Measurements from ENCODE around the gene VGLL4. TPM values are rescaled to one million over a fixed set of nuclear protein-coding genes. Genes with fewer than 3 reads are reported as not detected.

VGLL4 gene
- total and polyA plus RNA-seq, 4 experiments from 2014 or later = 15.1 to 30.3 (median 25.6) TPM

GRCh38 chr3:11563865-11564185 is 79.9 kb downstream of the VGLL4 start:
- Histone ChIP-seq H3K4me3 (ENCODE audit: low read length in 2 of 2) (no peak overlapping the region), H3K9me3 (ENCODE audit: control insufficient read depth in 1 of 2, low read length in 2 of 2) (no peaks in the 10 kb centered on the region), H3K4me1 (ENCODE audit: insufficient read depth, low read length) (no peaks in the 10 kb centered on the region), H3K27ac (ENCODE audit: low read depth, low read length) (no peak overlapping the region), H3K27me3 (ENCODE audit: insufficient read depth, low read length) (no peaks in the 10 kb centered on the region), H3K36me3 (ENCODE audit: insufficient read depth, low read length) (peaks cover 10% of the 10 kb centered on the region)
- peak overlapping the region in 3 of 7 donors; percentile 22 to 82 (median 62) for H3K27ac Mint-ChIP-seq
- H3K27me3 Mint-ChIP-seq = no peaks in the 10 kb centered on the region
- CTCF ChIA-PET (ENCODE audit: partially characterized antibody) = no interaction called here
- DNase-seq = no peak
- POLR2A ChIA-PET (ENCODE audit: partially characterized antibody) = interaction anchor here (1.0 kb wide), 1 partner anchor 13 kb away, joined by 3 read pairs; no protein-coding TSS in a partner anchor
- H3K36me3 Mint-ChIP-seq = peaks cover 12 to 45% of the 10 kb centered on the region in 2 donors
- H3K9me3 Mint-ChIP-seq = no peaks in the 10 kb centered on the region
- intact Hi-C loops (cut with micrococcal nuclease) = no loop called here
- H3K4me1 Mint-ChIP-seq = peaks cover 0 to 3% (median 0%) of the 10 kb centered on the region in 4 donors
- no peak overlapping the region for H3K4me3 Mint-ChIP-seq

DNA sequence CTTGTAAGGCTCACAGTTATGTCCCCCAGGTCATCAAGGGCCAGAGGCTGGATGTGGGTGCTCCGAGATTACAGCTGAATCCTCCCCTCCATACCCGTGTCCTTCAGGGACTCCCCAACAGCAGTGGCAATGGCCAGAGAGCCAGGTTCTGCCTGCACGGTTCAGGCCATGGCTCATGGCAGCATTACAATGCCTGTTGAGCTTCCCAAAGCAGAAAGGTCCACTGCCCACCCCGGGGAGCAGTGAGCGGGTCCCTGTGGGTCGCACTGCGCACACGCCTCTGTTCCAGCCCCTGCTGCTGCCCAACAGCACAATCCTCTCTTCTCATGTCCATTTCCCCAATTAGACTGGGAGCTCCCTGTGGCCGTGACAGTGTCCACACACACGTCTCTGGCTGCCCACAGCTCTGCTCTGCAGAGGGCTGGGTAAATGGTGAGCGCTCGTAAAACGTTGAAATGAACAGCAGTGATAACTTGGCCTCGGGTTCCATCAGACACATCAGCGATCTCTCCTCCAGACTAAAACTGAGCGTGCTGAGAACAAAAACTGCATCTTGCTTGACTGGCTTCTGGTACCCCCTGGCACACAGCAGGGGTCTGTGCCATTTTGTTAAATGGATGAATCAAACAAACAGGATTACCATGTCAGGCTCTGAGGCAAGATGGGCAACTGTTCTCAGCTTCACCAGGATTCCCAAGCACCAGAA is 80.4 kb downstream of the VGLL4 start:
- H3K36me3 Mint-ChIP-seq = peaks cover 12 to 46% of the 10 kb centered on the region in 2 donors
- intact Hi-C loops (cut with micrococcal nuclease) = no loop called here
- H3K27ac ChIP-seq (ENCODE audit: low read depth, low read length) = no peak overlapping the region
- no peaks in the 10 kb centered on the region for H3K27me3 Mint-ChIP-seq
- no peaks in the 10 kb centered on the region for H3K9me3 ChIP-seq (ENCODE audit: control insufficient read depth in 1 of 2, low read length in 2 of 2)
- H3K36me3 ChIP-seq (ENCODE audit: insufficient read depth, low read length) = peaks cover 10% of the 10 kb centered on the region
- no peak overlapping the region for H3K4me3 Mint-ChIP-seq
- H3K4me1 Mint-ChIP-seq = peaks cover 0 to 3% (median 0%) of the 10 kb centered on the region in 4 donors
- H3K27ac Mint-ChIP-seq = peak overlapping the region in 3 of 7 donors; percentile 37 to 82 (median 62)
- no peaks in the 10 kb centered on the region for H3K9me3 Mint-ChIP-seq
- no peak for DNase-seq
- no peaks in the 10 kb centered on the region for H3K27me3 ChIP-seq (ENCODE audit: insufficient read depth, low read length)
- CTCF ChIA-PET (ENCODE audit: partially characterized antibody) = no interaction called here
- H3K4me1 ChIP-seq (ENCODE audit: insufficient read depth, low read length) = no peaks in the 10 kb centered on the region
- H3K4me3 ChIP-seq (ENCODE audit: low read length in 2 of 2) = no peak overlapping the region
- POLR2A ChIA-PET (ENCODE audit: partially characterized antibody) = interaction anchor here (1.0 kb wide), 1 partner anchor 12 kb away, joined by 3 read pairs; no protein-coding TSS in a partner anchor

DNA sequence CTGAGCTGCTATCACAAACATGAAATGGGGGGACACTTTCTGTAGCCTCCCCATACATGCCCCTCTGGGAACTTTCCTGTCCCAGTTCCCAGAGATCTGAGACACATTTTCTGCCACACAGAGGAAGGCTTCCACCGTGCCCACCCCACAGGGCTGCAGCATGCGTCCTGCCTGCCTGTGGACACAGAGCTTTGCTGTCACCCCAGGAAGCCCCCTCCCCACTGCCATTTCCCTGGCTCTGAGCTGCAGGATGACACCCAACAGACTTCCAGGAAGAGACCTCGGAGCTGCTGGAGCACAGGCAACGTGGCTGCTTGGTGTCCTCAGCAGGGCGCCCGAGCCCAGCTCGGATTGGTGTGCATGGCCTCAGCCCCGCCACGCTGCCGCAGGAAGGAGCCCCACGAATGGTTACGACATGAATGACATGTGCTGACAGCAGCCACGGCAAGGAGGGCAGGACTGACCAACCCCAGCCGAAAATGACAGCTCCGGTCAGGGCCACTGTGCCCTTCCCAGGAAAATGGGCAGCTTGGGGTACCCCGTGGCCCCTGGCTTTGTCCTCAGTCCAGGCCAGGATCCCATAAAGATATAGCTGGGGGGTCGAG is 81.3 kb downstream of the VGLL4 start:
- Mint-ChIP-seq H3K4me1 (peaks cover 0 to 7% (median 2%) of the 10 kb centered on the region in 4 donors), H3K9me3 (no peaks in the 10 kb centered on the region), H3K36me3 (peaks cover 21 to 47% of the 10 kb centered on the region in 2 donors), H3K27ac (peak overlapping the region in 2 of 7 donors; percentile 17 to 47), H3K4me3 (no peak overlapping the region), H3K27me3 (no peaks in the 10 kb centered on the region)
- Histone ChIP-seq H3K27me3 (ENCODE audit: insufficient read depth, low read length) (no peaks in the 10 kb centered on the region), H3K36me3 (ENCODE audit: insufficient read depth, low read length) (peaks cover 11% of the 10 kb centered on the region), H3K4me3 (ENCODE audit: low read length in 2 of 2) (no peak overlapping the region), H3K4me1 (ENCODE audit: insufficient read depth, low read length) (no peaks in the 10 kb centered on the region), H3K9me3 (ENCODE audit: control insufficient read depth in 1 of 2, low read length in 2 of 2) (no peaks in the 10 kb centered on the region), H3K27ac (ENCODE audit: low read depth, low read length) (no peak overlapping the region)
- DNase-seq = no peak
- ChIA-PET POLR2A (ENCODE audit: partially characterized antibody) (no interaction called here), CTCF (ENCODE audit: partially characterized antibody) (no interaction called here)
- intact Hi-C loops (cut with micrococcal nuclease) = no loop called here

- Mint-ChIP-seq H3K9me3 (no peaks in the 10 kb centered on the region), H3K27ac (no peak overlapping the region), H3K27me3 (no peaks in the 10 kb centered on the region), H3K4me3 (no peak overlapping the region), H3K36me3 (peaks cover 19 to 55% of the 10 kb centered on the region in 2 donors), H3K4me1 (peaks cover 0 to 7% (median under 1%) of the 10 kb centered on the region in 4 donors)
- H3K36me3 ChIP-seq (ENCODE audit: insufficient read depth, low read length) = peaks cover 19% of the 10 kb centered on the region
- CTCF ChIA-PET (ENCODE audit: partially characterized antibody) = no interaction called here
- no peaks in the 10 kb centered on the region for H3K4me1 ChIP-seq (ENCODE audit: insufficient read depth, low read length)
- no peak overlapping the region for H3K27ac ChIP-seq (ENCODE audit: low read depth, low read length)
- H3K27me3 ChIP-seq (ENCODE audit: insufficient read depth, low read length) = no peaks in the 10 kb centered on the region
- no peaks in the 10 kb centered on the region for H3K9me3 ChIP-seq (ENCODE audit: control insufficient read depth in 1 of 2, low read length in 2 of 2)
- no peak for DNase-seq
- POLR2A ChIA-PET (ENCODE audit: partially characterized antibody) = no interaction called here
- H3K4me3 ChIP-seq (ENCODE audit: low read length in 2 of 2) = no peak overlapping the region
- intact Hi-C loops (cut with micrococcal nuclease) = no loop called here
Observed at GRCh38 chr3:11560746-11561145, 83.0 kb downstream of the VGLL4 start.

GRCh38 chr3:11559816-11560633 is 83.7 kb downstream of the VGLL4 start:
- no peak overlapping the region for H3K4me3 Mint-ChIP-seq
- Histone ChIP-seq H3K9me3 (ENCODE audit: control insufficient read depth in 1 of 2, low read length in 2 of 2) (no peaks in the 10 kb centered on the region), H3K27me3 (ENCODE audit: insufficient read depth, low read length) (no peaks in the 10 kb centered on the region), H3K4me3 (ENCODE audit: low read length in 2 of 2) (no peak overlapping the region), H3K27ac (ENCODE audit: low read depth, low read length) (no peak overlapping the region), H3K4me1 (ENCODE audit: insufficient read depth, low read length) (no peaks in the 10 kb centered on the region), H3K36me3 (ENCODE audit: insufficient read depth, low read length) (peaks cover 19% of the 10 kb centered on the region)
- ChIA-PET POLR2A (ENCODE audit: partially characterized antibody) (no interaction called here), CTCF (ENCODE audit: partially characterized antibody) (no interaction called here)
- peak overlapping the region in 4 of 7 donors; percentile 31 to 82 (median 46) for H3K27ac Mint-ChIP-seq
- H3K9me3 Mint-ChIP-seq = no peaks in the 10 kb centered on the region
- intact Hi-C loops (cut with micrococcal nuclease) = no loop called here
- DNase-seq = no peak
- H3K27me3 Mint-ChIP-seq = no peaks in the 10 kb centered on the region
- peaks cover 22 to 57% of the 10 kb centered on the region in 2 donors for H3K36me3 Mint-ChIP-seq
- peaks cover 0 to 7% (median under 1%) of the 10 kb centered on the region in 4 donors for H3K4me1 Mint-ChIP-seq

- no peak for DNase-seq
- no peaks in the 10 kb centered on the region for H3K4me1 ChIP-seq (ENCODE audit: insufficient read depth, low read length)
- peaks cover 19% of the 10 kb centered on the region for H3K36me3 ChIP-seq (ENCODE audit: insufficient read depth, low read length)
- Mint-ChIP-seq H3K4me3 (no peak overlapping the region), H3K27me3 (no peaks in the 10 kb centered on the region), H3K4me1 (peaks cover 0 to 7% (median under 1%) of the 10 kb centered on the region in 4 donors), H3K9me3 (no peaks in the 10 kb centered on the region), H3K27ac (peak overlapping the region in 1 of 7 donors; percentile 36), H3K36me3 (peaks cover 22 to 65% of the 10 kb centered on the region in 2 donors)
- POLR2A ChIA-PET (ENCODE audit: partially characterized antibody) = interaction anchor here (0.5 kb wide), 1 partner anchor 217 kb away, joined by 4 read pairs; no protein-coding TSS in a partner anchor
- CTCF ChIA-PET (ENCODE audit: partially characterized antibody) = no interaction called here
- intact Hi-C loops (cut with micrococcal nuclease) = no loop called here
- H3K27ac ChIP-seq (ENCODE audit: low read depth, low read length) = no peak overlapping the region
- no peaks in the 10 kb centered on the region for H3K27me3 ChIP-seq (ENCODE audit: insufficient read depth, low read length)
- no peak overlapping the region for H3K4me3 ChIP-seq (ENCODE audit: low read length in 2 of 2)
- H3K9me3 ChIP-seq (ENCODE audit: control insufficient read depth in 1 of 2, low read length in 2 of 2) = no peaks in the 10 kb centered on the region
Observed at GRCh38 chr3:11558918-11559815, 84.5 kb downstream of the VGLL4 start.

Measured in CD4-positive, alpha-beta memory T cell (primary cell).